ENCODE measurements around the gene PSMB7.

Gene PSMB7

GRCh38 chr9:124329206-124329792 is 85.9 kb downstream of the PSMB7 start:
- no peaks in the 10 kb centered on the region for H3K4me1 ChIP-seq (ENCODE audit: insufficient read depth, low read length, poor library complexity, severe bottlenecking)
- no peak overlapping the region for H3K4me2 ChIP-seq (ENCODE audit: low read depth, low read length, poor library complexity, severe bottlenecking)
- H2AFZ ChIP-seq (ENCODE audit: low read length) = no peak overlapping the region
- no peaks in the 10 kb centered on the region for H3K27me3 ChIP-seq (ENCODE audit: insufficient read depth, low read length, poor library complexity, severe bottlenecking)
- no peaks in the 10 kb centered on the region for H3F3A ChIP-seq (ENCODE audit: low read depth)
- no peak overlapping the region for H3K4me3 ChIP-seq (ENCODE audit: low read length, poor library complexity, severe bottlenecking)
- H3K36me3 ChIP-seq (ENCODE audit: insufficient read depth, low read length) = no peaks in the 10 kb centered on the region
- no peak for TF ChIP-seq EZH2phosphoT487 (IDR thresholded peaks at IDR 0.05; ENCODE audit: borderline replicate concordance)
- TF ChIP-seq CTCF (conservative IDR thresholded peaks at IDR 0.05; ENCODE audit: low read length) = no peak
- H3K9me2 ChIP-seq (replicated peaks; ENCODE audit: low read depth, low read length) = no peaks in the 10 kb centered on the region
- no peak overlapping the region for H3K9ac ChIP-seq (ENCODE audit: low read depth, low read length, poor library complexity, severe bottlenecking)
- H4K20me1 ChIP-seq (ENCODE audit: insufficient read depth, low read length, poor library complexity, severe bottlenecking) = no peaks in the 10 kb centered on the region
- H3K79me2 ChIP-seq (ENCODE audit: insufficient read depth, low read length) = no peaks in the 10 kb centered on the region
- H3K9me3 ChIP-seq (ENCODE audit: insufficient read depth, low read depth, low read length) = no peaks in the 10 kb centered on the region

GRCh38 chr9:124328285-124328684 is 87.0 kb downstream of the PSMB7 start:
- Histone ChIP-seq H4K20me1 (ENCODE audit: insufficient read depth, low read length, poor library complexity, severe bottlenecking) (no peaks in the 10 kb centered on the region), H3K27me3 (ENCODE audit: insufficient read depth, low read length, poor library complexity, severe bottlenecking) (no peaks in the 10 kb centered on the region), H3K9me3 (ENCODE audit: insufficient read depth, low read depth, low read length) (no peaks in the 10 kb centered on the region), H3K9me2 (replicated peaks; ENCODE audit: low read depth, low read length) (no peaks in the 10 kb centered on the region), H3K9ac (ENCODE audit: low read depth, low read length, poor library complexity, severe bottlenecking) (no peak overlapping the region), H3K36me3 (ENCODE audit: insufficient read depth, low read length) (no peaks in the 10 kb centered on the region), H3K4me3 (ENCODE audit: low read length, poor library complexity, severe bottlenecking) (no peak overlapping the region), H3K4me2 (ENCODE audit: low read depth, low read length, poor library complexity, severe bottlenecking) (no peak overlapping the region), H3K4me1 (ENCODE audit: insufficient read depth, low read length, poor library complexity, severe bottlenecking) (peaks cover 5% of the 10 kb centered on the region), H2AFZ (ENCODE audit: low read length) (no peak overlapping the region), H3F3A (ENCODE audit: low read depth) (no peaks in the 10 kb centered on the region), H3K79me2 (ENCODE audit: insufficient read depth, low read length) (no peaks in the 10 kb centered on the region)
- TF ChIP-seq CTCF (conservative IDR thresholded peaks at IDR 0.05; ENCODE audit: low read length) (no peak), EZH2phosphoT487 (IDR thresholded peaks at IDR 0.05; ENCODE audit: borderline replicate concordance) (no peak)

- H3K9me3 ChIP-seq (ENCODE audit: insufficient read depth, low read depth, low read length) = no peaks in the 10 kb centered on the region
- TF ChIP-seq EZH2phosphoT487 (IDR thresholded peaks at IDR 0.05; ENCODE audit: borderline replicate concordance) = no peak
- no peak for TF ChIP-seq CTCF (conservative IDR thresholded peaks at IDR 0.05; ENCODE audit: low read length)
- H3K79me2 ChIP-seq (ENCODE audit: insufficient read depth, low read length) = no peaks in the 10 kb centered on the region
- no peaks in the 10 kb centered on the region for H4K20me1 ChIP-seq (ENCODE audit: insufficient read depth, low read length, poor library complexity, severe bottlenecking)
- H3K9me2 ChIP-seq (replicated peaks; ENCODE audit: low read depth, low read length) = no peaks in the 10 kb centered on the region
- H3K4me1 ChIP-seq (ENCODE audit: insufficient read depth, low read length, poor library complexity, severe bottlenecking) = peaks cover 13% of the 10 kb centered on the region
- no peaks in the 10 kb centered on the region for H3K36me3 ChIP-seq (ENCODE audit: insufficient read depth, low read length)
- H3K4me3 ChIP-seq (ENCODE audit: low read length, poor library complexity, severe bottlenecking) = no peak overlapping the region
- no peak overlapping the region for H2AFZ ChIP-seq (ENCODE audit: low read length)
- no peak overlapping the region for H3K9ac ChIP-seq (ENCODE audit: low read depth, low read length, poor library complexity, severe bottlenecking)
- no peaks in the 10 kb centered on the region for H3K27me3 ChIP-seq (ENCODE audit: insufficient read depth, low read length, poor library complexity, severe bottlenecking)
- H3F3A ChIP-seq (ENCODE audit: low read depth) = no peaks in the 10 kb centered on the region
- H3K4me2 ChIP-seq (ENCODE audit: low read depth, low read length, poor library complexity, severe bottlenecking) = no peak overlapping the region
Observed at GRCh38 chr9:124327491-124327890, 87.8 kb downstream of the PSMB7 start.
